Lower leg skin (tissue), 3 donors: ENCODE data around the gene ABTB2.

Source experiments
- CTCF ChIP-seq, 3 donors: fragments of 450-650 bp; IDR thresholded peaks; one replicate each; pipeline ENCODE4 v1.5.1; 2016; ENCODE audit warnings: antibody characterized with exemption in 3 of 3, mild to moderate bottlenecking in 3 of 3, moderate library complexity in 2 of 3
- POLR2A ChIP-seq, 2 donors: fragments of 450-650 bp; IDR thresholded peaks; one replicate each; pipeline ENCODE4 v1.6.1; 2016 to 2017; ENCODE audit warnings: antibody characterized with exemption in 2 of 2, mild to moderate bottlenecking in 1 of 2, moderate library complexity in 1 of 2

- no peak for TF ChIP-seq POLR2A (IDR thresholded peaks at IDR 0.05)
- no peak for TF ChIP-seq CTCF (IDR thresholded peaks at IDR 0.05)
These were observed 174.7 kb downstream of the ABTB2 start for GRCh38 chr11:34182921-34183685.
